Activated T-cell treated with anti-CD3 and anti-CD28 coated beads, Interleukin-2, amount 50 U/mL, for 48 hours (primary cell): ENCODE measurements around the gene DEGS2.
"Not testable (repeated sequence)": the region's sequence is repeated elsewhere in the genome, so short reads cannot be mapped to it uniquely, and the experiment has no call there.

Experiments used
- DNase-seq, 2 experiments: peaks; one replicate each; pipeline ENCODE4 v3.0.0-alpha.2; 2020

The DEGS2 gene

DNA sequence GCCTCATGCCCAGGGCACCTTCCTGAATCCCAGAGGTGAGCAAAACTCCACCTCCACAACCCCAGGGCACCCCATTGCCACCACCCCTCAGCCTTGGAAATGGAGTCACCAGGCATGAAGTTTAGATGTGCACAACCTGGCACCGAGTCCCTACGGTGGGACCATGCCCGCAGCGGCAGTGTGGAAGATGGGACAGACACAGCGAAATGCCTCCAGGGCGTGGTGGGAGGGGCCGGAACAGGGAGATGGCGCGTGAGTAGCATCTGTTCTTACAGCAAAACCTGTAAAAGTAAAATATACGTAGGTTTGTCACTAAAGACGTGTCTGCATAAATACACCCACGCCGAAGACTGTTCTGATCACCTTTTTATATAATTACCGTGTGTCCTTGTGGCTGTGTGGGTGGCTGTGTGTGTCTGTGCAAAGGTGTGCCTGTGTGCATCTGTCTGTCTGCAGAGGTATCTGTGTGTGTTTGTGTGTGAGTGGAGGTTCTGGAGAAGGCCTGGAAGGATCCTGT, 17.4 kb upstream of the DEGS2 start:
- no peak for DNase-seq

GRCh38 chr14:100173353-100173752, 13.9 kb upstream of the DEGS2 start:
- DNase-seq = no peak

GRCh38 chr14:100172811-100173210, 13.4 kb upstream of the DEGS2 start:
- no peak for DNase-seq

GRCh38 chr14:100170880-100171279, 11.4 kb upstream of the DEGS2 start:
- no peak for DNase-seq

- DNase-seq = no peak
Observed at GRCh38 chr14:100168506-100168905, 9.1 kb upstream of the DEGS2 start.

DNA sequence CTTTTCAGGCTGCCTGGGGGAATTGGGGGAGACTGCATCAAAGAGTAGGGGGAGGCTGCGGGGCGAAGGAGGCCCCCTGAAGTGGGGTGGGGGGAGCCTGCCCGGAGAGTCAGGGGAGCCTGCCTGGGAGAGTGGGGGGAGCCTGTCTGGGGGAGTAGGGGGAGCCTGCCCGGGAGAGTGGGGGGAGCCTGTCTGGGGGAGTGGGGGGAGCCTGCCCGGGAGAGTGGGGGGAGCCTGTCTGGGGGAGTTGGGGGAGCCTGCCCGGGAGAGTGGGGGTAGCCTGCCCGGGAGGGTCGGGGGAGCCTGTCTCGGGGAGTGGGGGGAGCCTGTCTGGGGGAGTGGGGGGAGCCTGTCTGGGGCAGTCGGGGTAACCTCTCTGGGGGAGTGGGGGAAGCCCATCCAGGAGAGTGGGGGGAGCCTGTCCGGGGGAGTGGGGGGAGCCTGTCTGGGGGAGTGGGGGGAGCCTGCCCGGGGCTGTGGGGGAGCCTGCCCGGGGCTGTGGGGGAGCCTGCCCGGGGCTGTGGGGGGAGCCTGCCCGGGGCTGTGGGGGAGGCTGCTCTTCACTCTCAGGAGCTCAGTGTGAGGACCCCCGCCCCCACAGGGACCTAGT, 6.5 kb upstream of the DEGS2 start:
- DNase-seq = no peak

GRCh38 chr14:100165376-100165775, 5.9 kb upstream of the DEGS2 start:
- DNase-seq = no peak

- no peak for DNase-seq
Observed at GRCh38 chr14:100160534-100160916, 1.1 kb upstream of the DEGS2 start.

- no peak for DNase-seq
Observed at GRCh38 chr14:100159865-100160533, 554 bp upstream of the DEGS2 start.

DNA sequence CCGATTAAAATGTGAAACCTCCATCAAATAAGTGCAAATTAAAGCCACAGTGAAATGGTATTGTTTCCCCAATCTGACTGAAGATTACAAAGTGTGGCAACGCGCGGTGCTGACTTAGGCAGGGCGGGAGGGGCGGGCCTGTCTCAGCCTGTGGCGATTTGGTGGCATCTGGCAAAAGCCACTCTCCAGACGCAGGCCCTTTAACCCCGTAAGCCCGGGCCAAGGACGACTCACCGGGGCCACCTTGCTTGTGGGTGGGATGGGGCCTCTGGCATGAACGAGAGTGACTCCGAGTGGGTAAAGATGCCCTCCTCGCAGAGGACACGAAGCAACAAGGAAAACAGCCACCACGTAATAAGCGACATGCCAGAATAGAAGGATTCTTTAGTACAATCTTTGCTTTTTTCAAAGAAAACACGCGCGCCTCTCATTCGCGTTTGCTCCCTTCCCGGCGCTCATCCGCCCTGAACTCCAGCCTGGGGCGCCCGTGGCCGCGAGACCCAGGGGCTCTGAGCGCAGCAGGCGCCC, 815 bp downstream of the DEGS2 start:
- DNase-seq = no peak

DNA sequence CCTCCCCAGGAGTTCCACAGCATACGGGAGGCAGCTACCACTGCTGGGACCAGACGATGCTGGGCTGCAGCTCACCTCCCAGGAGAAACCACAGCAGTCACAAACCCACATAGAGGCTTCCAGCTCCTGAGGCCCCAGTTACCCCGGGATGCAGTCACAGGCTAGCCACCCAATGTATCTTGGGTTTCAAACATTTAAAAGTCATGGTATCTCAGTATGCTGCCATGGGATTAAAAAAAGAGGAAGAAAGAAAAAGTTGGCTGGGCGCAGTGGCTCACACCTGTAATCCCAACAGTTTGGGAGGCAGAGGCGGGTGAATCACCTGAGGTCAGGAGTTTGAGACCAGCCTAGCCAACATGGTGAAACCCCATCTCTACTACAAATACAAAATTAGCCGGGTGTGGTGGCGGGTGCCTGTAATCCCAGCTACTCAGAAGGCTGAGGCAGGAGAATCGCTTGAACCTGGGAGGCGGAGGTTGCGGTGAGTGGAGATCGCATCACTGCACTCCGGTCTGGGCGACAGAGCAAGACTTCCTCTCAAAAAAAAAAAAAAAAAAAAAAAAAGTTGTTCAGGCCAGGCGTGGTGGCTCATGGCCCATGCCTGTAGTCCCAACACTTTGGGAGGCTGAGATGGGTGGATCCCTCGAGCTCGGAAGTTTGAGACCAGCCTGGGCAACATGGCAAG, 1.8 kb downstream of the DEGS2 start:
- DNase-seq = not testable (repeated sequence)

DNA sequence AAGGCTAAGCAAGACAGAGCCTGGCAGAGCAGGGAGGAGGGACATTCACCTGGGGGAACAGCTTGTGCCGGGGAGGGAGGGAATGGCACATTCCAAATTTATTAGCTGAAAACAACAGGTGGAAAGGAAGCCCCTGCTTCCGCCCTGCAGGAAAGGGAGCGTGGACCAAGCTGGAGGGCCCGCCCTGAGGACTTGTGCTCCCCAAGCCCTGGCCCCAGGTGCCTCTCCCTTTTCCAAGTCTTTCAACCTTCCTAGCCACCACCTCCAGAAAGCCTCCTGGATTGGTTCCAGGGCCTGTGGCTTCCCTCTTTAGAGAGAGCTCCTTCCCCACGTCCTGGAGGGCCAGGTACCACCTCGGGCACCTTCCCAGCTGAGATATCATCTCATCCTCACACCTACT, 2.7 kb downstream of the DEGS2 start:
- DNase-seq = no peak

DNA sequence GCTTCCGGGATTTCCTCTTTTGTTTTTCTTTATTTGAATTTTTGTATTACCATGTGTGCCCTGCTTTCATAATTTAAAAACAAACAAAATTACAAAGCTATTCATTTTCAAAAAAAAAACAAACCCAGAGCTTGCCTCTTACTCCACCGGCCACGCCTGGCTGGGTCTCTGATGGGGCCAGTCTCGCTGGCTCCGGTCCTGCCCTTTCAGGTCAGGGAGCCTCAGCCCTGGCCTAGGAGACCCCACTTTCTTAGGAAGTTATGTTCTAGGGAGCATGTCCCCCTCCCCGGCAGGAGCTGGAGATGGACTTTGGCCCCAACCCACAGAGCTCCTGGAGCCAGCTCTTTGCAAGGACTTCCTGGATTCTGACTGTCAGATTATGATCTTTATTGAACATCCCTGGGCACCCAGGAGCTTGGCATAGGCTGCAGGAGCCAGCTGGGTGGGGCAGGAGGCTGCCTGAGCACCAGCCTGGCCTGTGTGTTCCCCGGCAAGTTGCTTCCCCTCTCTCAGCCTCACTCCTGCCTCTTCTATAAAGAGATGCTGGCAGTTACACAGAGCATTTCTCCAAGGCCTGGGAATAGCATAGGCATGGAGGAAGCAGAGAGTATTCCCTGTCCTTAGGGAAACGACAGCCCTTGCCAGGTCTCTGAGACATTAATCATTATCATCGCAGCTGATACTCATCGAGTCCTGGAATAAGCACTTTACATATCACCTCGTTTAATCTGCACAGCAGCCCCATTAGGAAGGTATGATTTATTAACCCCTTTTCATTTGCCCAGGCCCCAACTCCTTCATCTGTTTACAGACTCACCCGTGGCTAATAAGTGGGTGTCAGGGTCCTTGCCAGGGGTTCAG, 3.5 kb downstream of the DEGS2 start:
- no peak for DNase-seq

DNA sequence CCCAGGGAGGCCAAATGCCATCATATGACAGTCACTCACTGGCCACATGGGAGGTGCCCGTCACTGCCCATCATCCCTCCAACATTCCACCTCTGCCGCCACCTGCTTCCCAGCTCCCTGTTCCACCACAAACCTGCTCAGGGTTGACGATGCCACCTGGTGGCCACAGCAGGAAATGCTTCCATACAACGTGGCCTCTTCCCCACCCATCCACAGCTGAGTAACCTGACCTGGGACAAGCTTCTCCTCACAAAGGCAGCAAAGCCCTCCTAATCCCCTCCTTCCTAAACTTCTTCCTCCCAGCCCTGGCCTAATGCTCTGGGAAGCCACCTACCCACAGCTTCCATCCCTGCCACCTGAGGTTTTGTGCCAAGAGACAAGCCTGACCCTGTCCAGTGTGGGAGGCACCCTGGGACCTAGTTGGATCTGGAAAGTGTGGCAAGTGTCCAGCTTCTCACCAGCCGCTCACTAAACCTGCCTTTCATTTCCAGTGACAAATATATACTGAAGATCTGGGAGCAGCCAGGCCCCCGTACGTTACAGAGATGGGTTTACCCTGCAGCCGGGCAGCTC, 4.3 kb downstream of the DEGS2 start:
- DNase-seq = peak; percentile 68 to 73

GRCh38 chr14:100153560-100153959, 5.9 kb downstream of the DEGS2 start:
- no peak for DNase-seq

- DNase-seq = no peak
Observed at GRCh38 chr14:100152091-100152490, 7.4 kb downstream of the DEGS2 start.

GRCh38 chr14:100150932-100151587, 8.4 kb downstream of the DEGS2 start:
- DNase-seq = no peak

GRCh38 chr14:100149851-100150611, 9.4 kb downstream of the DEGS2 start:
- no peak for DNase-seq

GRCh38 chr14:100148837-100149731, 10.4 kb downstream of the DEGS2 start:
- no peak for DNase-seq
